IPS-11a (cell line): ENCODE results near the gene ART1.
A peak's percentile ranks its signal among the peaks of the same experiment; 100 is the strongest.
"Not testable (repeated sequence)": the region's sequence is repeated elsewhere in the genome, so short reads cannot be mapped to it uniquely, and the experiment has no call there.

Experiments used
- H3K4me3 ChIP-seq: one replicate; pipeline ENCODE4 v1.5.1; 2013; ENCODE audit warnings: low read depth, low read length, control low read depth

Gene ART1

GRCh38 chr11:3631331-3631730 is 13.6 kb upstream of the ART1 start:
- no peak overlapping the region for H3K4me3 ChIP-seq

- no peak overlapping the region for H3K4me3 ChIP-seq
Measured at GRCh38 chr11:3632070-3632660, 12.8 kb upstream of the ART1 start.

DNA sequence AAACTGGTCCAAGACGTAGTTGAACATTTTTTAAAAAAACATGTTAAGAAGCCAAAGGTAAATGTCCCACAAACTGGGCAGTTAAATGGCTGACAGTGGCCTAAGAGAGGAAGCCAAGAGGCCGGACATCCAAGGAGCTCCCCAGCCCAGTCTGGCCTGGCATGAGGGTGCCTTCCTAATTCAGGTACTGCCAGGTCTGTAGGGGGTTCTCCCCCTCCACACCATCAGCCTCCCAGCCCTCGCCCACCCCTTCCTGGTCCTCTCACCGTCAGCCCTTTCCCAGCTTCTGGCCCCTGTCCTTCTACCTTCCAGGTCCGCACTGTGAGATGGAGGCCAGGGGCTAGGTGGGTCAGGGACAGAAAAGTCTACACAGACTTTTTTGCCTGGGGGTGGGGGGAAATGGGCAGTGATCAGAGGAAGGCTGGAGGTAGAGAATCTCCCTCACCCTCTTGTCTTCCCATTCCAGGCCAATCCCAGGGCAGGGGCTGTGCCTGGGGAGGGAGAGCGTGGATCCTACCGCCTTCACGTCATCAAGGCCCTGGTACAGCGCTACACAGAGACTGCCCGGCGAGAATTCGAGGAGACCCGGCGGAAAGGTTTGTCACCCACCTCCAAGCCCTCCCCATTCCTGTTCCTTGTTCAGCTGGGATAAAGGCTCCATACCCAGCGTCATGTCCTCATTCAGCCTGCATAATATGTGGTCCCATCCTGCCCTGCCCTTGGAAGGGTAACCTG is 9.1 kb upstream of the ART1 start:
- H3K4me3 ChIP-seq = no peak overlapping the region

GRCh38 chr11:3637201-3637600 is 7.7 kb upstream of the ART1 start:
- no peak overlapping the region for H3K4me3 ChIP-seq

- H3K4me3 ChIP-seq = no peak overlapping the region
Measured at GRCh38 chr11:3638513-3638912, 6.4 kb upstream of the ART1 start.

DNA sequence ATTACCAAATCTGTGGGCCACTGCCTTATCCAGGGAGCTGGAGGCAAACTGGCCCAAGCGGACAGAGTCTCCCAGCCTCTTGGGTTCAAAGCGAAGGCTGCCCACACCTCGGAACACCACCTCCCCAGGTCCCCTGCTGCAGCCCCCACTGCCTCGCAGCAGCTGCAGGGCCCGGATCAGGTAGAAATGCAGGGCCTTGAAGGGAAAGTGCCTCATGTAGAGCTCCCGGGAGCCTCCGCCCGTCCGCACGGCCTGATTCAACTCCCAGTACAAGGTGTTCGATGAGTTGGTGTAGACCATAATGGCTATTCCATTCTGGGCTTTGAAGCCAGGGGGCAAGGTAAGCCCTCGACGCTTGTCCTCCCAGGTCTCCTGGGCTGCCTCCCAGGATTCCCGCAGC is 5.1 kb upstream of the ART1 start:
- H3K4me3 ChIP-seq = no peak overlapping the region

DNA sequence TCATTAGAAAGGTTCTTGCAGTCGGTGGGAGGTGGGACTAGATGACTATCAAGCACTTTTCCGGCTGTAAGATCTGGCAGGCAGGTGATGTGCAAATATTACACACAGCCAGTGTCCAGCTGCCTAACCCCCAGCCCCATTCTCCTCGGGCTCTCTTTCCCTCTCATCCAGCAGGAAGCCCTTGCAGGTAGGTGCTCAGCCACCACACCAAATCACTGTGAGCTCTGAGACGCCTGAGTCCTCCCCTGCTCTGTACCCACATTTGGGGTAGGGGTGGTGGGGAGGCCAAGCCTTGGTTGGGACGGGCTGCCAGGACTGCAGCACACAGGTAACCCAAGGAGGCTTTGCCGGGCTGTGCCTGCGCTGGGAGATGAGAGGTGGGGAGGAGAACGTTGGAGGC is 3.7 kb upstream of the ART1 start:
- H3K4me3 ChIP-seq = peak overlapping the region; percentile 33

DNA sequence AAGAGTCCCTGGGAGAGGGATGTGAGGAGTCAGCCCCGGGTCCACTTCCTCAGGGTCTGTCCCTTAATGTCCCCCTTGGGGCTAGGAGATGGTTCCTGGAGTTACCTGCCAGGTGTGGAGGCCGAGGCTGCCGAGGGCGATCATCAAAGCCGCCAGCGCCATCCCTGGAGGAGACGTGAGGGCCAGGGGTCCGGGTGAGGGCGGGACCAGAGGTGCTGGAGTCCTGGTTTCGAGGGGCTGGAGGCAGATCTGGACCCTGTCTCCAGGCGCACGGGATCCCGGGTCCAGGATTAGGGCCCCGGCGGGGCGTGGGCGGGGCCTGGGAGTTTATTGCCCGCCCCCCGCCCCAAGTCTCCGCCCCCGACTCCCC is 3.2 kb upstream of the ART1 start, which contains the start of gene ART5:
ART5 (minus strand) TSS at position 292 of the 370 bp plus-strand sequence; CDS start at position 162, 130 bp downstream.
- peak within 1 kb of the TSS; percentile 60 for H3K4me3 ChIP-seq

- peak overlapping the region; percentile 60 for H3K4me3 ChIP-seq
Measured at GRCh38 chr11:3642071-3642951, 2.6 kb upstream of the ART1 start.

DNA sequence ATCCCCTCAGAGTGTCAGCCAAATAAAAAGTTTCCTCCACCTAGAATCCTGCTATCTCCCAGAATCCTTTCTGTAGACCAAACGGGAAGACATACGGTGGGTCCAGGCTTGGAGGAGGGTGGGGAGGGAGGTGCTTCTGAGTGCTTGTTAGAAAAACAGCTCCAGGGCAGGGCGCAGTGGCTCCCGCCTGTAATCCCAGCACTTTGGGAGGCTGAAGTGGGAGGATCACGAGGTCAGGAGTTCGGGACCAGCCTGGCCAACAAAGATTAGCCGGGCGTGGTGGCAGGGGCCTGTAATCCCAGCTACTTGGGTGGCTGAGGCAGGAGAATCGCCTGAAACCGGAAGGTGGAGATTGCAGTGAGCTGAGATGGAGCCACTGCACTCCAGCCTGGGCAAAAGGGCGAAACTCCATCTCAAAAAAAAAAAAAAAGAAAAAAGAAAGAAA is 1.8 kb upstream of the ART1 start:
- peak overlapping the region; percentile 60 for H3K4me3 ChIP-seq

DNA sequence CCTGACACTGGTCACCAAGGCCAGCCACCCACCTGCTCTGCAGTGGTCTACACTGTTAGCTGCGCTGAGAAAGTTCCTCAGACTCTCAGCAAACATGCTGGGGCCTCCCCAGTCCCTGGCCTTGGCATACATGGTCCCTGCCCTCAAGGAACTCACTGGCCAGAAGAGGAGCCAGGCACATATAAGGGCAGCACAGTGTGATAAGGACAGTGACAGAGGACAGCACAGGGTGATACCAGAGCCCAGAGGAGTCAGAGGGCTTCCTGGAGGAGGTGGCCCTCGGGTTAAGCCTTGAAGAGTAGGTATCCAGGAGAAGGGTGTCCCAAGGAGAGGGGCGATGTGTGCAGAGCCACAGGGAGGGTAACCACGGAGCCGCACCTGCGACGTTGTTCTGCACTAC is 624 bp downstream of the ART1 start:
- no peak overlapping the region for H3K4me3 ChIP-seq

DNA sequence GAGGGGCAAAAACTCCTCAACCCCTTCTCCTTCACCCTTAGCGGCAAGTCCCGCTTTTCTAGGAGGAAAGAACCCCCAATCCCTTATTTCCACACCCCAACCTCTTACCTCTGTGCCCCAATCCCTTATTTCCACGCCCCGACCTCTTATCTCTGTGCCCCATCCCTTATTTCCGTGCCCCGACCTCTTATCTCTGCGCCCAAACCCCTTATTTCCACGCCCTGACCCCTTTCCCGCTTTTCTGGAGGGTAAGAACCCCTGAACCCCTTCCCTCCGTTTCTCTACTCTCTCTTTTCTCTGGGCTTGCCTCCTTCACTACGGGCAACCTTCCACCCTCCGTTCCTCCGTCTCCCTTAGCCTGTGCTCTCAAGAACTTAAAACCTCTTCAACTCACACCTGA is 3.9 kb downstream of the ART1 start:
- not testable (repeated sequence) for H3K4me3 ChIP-seq

- H3K4me3 ChIP-seq = not testable (repeated sequence)
Measured at GRCh38 chr11:3649374-3649773, 4.4 kb downstream of the ART1 start.

DNA sequence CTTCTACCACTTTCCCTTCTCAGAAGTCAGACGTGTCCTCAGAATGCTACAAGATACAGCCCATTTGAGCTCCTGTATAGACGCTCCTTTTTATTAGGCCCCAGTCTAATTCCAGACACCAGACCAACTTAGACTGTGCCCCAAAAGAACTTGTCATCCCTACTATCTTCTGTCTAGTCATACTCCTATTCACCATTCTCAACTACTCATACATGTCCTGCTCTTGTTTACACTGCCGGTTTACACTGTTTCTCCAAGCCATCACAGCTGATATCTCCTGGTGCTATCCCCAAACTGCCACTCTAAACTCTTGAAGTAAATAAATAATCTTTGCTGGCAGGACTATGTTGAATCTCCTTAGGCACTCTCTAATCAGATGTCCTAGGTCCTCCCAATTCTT is 7.6 kb downstream of the ART1 start:
- not testable (repeated sequence) for H3K4me3 ChIP-seq

- no peak overlapping the region for H3K4me3 ChIP-seq
Measured at GRCh38 chr11:3655547-3655946, 10.6 kb downstream of the ART1 start.

DNA sequence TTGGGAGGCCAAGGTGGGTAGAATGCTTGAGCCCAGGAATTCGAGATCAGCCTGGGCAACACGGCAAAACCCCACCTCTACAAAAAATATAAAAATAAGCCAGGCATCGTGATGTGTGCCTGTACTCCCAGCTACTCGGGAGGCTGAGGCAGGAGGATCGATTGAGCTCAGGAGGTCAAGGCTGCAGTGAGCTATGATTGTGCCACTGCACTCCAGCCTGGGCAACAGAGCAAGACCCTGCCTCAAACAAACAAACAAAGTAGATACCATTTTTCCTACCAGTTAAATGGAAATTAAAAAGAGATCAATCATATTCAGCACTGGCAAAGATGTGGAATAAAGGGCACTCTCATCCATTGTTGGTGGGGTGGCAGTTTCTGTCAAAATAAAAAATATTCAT is 12.4 kb downstream of the ART1 start:
- not testable (repeated sequence) for H3K4me3 ChIP-seq

DNA sequence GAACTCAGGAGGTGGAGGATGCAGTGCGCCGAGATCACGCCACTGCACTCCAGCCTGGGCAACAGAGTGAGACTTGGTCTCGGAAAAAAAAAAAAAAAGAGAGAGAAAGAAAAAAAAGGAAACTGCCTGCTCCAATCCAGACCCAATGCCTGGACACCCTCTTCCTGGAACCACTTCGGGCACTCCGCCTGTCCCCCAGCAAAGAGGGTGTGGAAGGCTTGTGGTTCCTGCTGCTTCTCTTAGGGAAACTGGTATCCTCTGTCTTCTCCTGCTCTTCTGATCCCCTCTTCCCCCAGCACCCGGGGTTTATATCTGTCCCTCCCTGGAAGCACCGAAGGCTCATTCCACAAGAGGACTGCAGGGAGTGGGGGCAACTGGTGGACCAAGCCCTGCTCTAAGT is 13.3 kb downstream of the ART1 start:
- no peak overlapping the region for H3K4me3 ChIP-seq

GRCh38 chr11:3659595-3660515 is 14.9 kb downstream of the ART1 start:
- no peak overlapping the region for H3K4me3 ChIP-seq

DNA sequence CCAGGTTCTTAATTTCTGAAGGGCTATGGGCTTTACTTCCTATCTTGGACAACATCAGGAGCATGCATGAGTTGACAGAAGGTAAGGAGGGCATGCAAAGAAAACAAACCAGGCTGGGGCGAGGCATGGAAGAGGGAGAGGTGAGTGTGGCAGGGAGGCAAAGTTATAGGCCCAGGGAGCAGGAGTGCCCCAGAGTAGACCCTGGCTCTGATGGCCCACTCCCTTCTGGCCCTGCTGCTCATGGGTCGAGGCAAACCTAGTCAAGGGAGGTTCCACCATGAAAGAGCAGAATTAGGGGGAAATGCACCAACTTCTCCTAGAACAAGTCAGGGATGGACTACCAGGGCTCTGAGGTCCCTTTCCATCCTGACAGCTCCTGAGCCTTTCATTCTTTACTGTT is 16.0 kb downstream of the ART1 start:
- no peak overlapping the region for H3K4me3 ChIP-seq

GRCh38 chr11:3662856-3663255 is 17.9 kb downstream of the ART1 start:
- H3K4me3 ChIP-seq = no peak overlapping the region
